ENCODE data around the gene CARS1. TPM values are rescaled to one million over a fixed set of nuclear protein-coding genes. Genes with fewer than 3 reads are reported as not detected.

Gene CARS1
- total RNA-seq, 6 donors from 2014 or later = 28.9 to 54.1 (median 43.0) TPM

DNA sequence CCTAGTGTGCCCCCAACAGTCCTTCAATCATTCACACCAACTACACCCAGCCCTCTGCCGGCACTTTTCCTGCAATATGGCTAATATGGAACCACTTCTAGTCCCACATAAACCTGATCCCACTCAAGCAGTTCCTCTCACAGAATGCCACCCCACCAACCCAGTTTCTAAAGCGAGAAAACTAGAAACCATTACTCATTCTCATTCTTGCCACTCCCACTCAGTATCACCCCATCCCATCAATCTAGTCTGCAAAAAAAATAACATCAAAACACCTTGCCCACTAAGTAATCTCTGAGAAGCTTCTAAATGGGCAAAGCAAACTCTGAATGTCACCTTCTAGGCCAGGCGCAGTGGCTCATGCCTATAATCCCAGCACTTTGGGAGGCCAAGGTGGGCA, 83.0 kb downstream of the CARS1 start:
- no peak overlapping the region for H3K27ac ChIP-seq
- no peak for ATAC-seq (ENCODE audit: low FRiP score in 2 of 2)
- H3K4me1 ChIP-seq = no peaks in the 10 kb centered on the region
- no peaks in the 10 kb centered on the region for H3K27me3 ChIP-seq
- H3K4me3 ChIP-seq = no peak overlapping the region
- TF ChIP-seq POLR2A (IDR thresholded peaks at IDR 0.05) = no peak
- peaks cover 28 to 99% (median 85%) of the 10 kb centered on the region in 4 donors for H3K36me3 ChIP-seq
- H3K9me3 ChIP-seq = no peaks in the 10 kb centered on the region
- 95 to 96% methylated on average over 3 of the region's 3 CpGs for WGBS, 2 donors
- DNase-seq = no peak

DNA sequence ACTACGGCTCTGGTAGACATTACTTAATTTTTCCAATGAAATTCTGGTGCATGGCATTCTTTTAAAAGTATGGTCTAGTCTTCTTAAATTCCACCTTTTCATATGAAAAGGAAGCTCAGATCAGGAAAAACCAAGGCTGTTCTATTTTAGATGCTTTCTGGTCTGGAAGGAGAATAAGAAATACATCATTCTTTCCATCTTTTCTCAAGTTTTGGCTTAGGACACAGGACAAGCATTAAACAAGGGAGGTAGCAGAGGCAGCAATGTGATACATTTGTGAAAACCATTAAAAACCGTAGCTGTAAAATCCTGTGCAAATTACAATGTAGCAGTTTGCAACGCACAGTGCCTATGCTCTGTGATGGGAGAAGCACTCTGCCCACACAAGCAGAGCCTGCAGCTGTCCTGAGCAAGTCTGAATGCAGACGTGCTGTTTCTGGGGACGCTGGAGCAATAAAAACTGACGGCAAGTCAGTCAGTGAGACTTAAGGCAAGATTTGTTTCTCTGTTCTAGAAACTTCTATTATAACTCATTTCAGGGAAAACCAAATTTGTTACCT, 88.8 kb downstream of the CARS1 start:
- H3K4me1 ChIP-seq = no peaks in the 10 kb centered on the region
- TF ChIP-seq POLR2A (IDR thresholded peaks at IDR 0.05) = no peak
- TF ChIP-seq POLR2AphosphoS5 (IDR thresholded peaks at IDR 0.05) = no peak
- no peak for TF ChIP-seq CTCF (IDR thresholded peaks at IDR 0.05)
- no peak for TF ChIP-seq EP300 (IDR thresholded peaks at IDR 0.05)
- H3K27me3 ChIP-seq = no peaks in the 10 kb centered on the region
- no peak for ATAC-seq (ENCODE audit: low FRiP score in 2 of 2)
- H3K27ac ChIP-seq = no peak overlapping the region
- H3K36me3 ChIP-seq = peaks cover 60 to 100% (median 90%) of the 10 kb centered on the region in 4 donors
- no peak overlapping the region for H3K4me3 ChIP-seq
- 79 to 88% methylated on average over 6 of the region's 6 CpGs for WGBS, 2 donors
- DNase-seq = no peak
- no peaks in the 10 kb centered on the region for H3K9me3 ChIP-seq

DNA sequence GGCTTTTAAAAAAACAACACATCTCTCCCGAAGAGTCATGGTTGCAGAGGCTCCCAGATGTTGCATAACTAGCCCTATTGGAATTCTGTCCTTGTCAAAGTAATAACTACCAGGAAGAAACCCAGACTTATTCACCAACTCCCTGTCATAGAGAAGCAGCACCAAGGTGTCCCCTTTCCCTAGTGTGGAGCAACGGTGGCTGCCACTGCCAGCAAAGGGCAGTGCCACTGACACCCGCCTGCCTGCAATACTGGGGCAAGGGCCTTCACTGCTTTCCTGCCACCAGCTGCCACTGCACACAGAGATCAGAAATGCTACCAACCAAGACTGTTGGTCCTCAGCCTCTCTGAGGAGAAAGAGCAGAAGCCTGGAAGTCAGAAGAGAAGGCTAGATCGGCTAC, 92.4 kb downstream of the CARS1 start:
- peaks cover 48 to 97% (median 74%) of the 10 kb centered on the region in 4 donors for H3K36me3 ChIP-seq
- WGBS, 2 donors = 93 to 94% methylated on average over 4 of the region's 4 CpGs
- DNase-seq = no peak
- no peaks in the 10 kb centered on the region for H3K4me1 ChIP-seq
- H3K9me3 ChIP-seq = no peaks in the 10 kb centered on the region
- no peak overlapping the region for H3K27ac ChIP-seq
- no peak overlapping the region for H3K4me3 ChIP-seq
- H3K27me3 ChIP-seq = no peaks in the 10 kb centered on the region
- ATAC-seq (ENCODE audit: low FRiP score in 2 of 2) = no peak
- TF ChIP-seq CTCF (IDR thresholded peaks at IDR 0.05) (no peak), EP300 (IDR thresholded peaks at IDR 0.05) (no peak), POLR2AphosphoS5 (IDR thresholded peaks at IDR 0.05) (no peak), POLR2A (IDR thresholded peaks at IDR 0.05) (no peak)

DNA sequence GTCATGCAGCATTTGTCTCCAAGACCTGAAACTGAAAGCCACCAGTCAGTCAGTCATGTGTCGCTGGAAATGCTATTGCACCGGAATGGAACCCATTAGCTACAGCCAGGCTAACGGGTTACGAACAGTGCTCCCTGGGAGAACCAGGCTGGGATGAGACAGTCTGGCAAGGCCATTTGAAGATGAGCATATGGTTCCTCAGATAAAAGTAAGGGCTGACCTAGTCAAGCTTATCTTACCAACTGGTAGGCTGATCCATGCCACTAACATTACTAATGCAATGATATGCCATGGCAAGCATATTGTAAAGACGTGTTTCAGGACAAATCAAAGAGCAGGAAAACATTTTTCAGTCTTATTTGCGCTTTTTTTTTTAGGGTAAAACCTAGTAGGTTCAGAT, 93.5 kb downstream of the CARS1 start:
- H3K36me3 ChIP-seq = peaks cover 40 to 97% (median 72%) of the 10 kb centered on the region in 4 donors
- H3K27me3 ChIP-seq = no peaks in the 10 kb centered on the region
- H3K27ac ChIP-seq = no peak overlapping the region
- WGBS, 2 donors = 96 to 99% methylated on average over 6 of the region's 6 CpGs
- DNase-seq (no peak), ATAC-seq (ENCODE audit: low FRiP score in 2 of 2) (no peak)
- H3K4me3 ChIP-seq = no peak overlapping the region
- TF ChIP-seq EP300 (IDR thresholded peaks at IDR 0.05) (no peak), POLR2AphosphoS5 (IDR thresholded peaks at IDR 0.05) (no peak), POLR2A (IDR thresholded peaks at IDR 0.05) (no peak)
- H3K9me3 ChIP-seq = no peaks in the 10 kb centered on the region
- H3K4me1 ChIP-seq = no peaks in the 10 kb centered on the region

- Histone ChIP-seq H3K9me3 (no peaks in the 10 kb centered on the region), H3K27me3 (no peaks in the 10 kb centered on the region), H3K4me1 (no peaks in the 10 kb centered on the region), H3K4me3 (no peak overlapping the region), H3K36me3 (peaks cover 37 to 97% (median 72%) of the 10 kb centered on the region in 4 donors), H3K27ac (no peak overlapping the region)
- WGBS, 2 donors = 83 to 88% methylated on average over 7 of the region's 7 CpGs
- DNase-seq (no peak), ATAC-seq (ENCODE audit: low FRiP score in 2 of 2) (no peak)
- TF ChIP-seq CTCF (IDR thresholded peaks at IDR 0.05) (no peak), POLR2A (IDR thresholded peaks at IDR 0.05) (no peak), EP300 (IDR thresholded peaks at IDR 0.05) (no peak), POLR2AphosphoS5 (IDR thresholded peaks at IDR 0.05) (no peak)
These were observed 94.0 kb downstream of the CARS1 start for GRCh38 chr11:2963112-2963754.

DNA sequence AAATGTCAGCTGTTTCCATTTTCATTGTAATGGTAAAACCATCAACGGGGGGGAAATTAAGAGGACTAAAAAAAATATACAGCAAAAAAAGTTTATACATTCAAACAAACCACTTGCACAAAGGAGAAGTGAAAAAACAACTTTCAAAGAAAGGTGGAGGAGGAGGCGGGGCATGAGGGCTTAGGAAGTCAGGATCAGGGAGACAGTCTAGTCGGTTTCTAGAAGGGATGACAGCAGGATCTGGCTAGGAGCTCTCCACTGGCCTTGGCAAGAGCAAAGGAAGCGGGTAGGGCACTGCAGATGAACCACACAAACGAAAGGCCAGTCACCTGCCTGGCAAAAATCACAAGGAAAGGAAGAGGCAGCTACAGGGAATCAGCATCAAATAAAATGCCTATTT, 96.1 kb downstream of the CARS1 start:
- ATAC-seq (ENCODE audit: low FRiP score in 2 of 2) = no peak
- WGBS, 2 donors = 78 to 79% methylated on average over 5 of the region's 5 CpGs
- TF ChIP-seq CTCF (IDR thresholded peaks at IDR 0.05) = no peak
- no peak for TF ChIP-seq POLR2A (IDR thresholded peaks at IDR 0.05)
- no peak for TF ChIP-seq EP300 (IDR thresholded peaks at IDR 0.05)
- TF ChIP-seq POLR2AphosphoS5 (IDR thresholded peaks at IDR 0.05) = no peak

More for the DNA sequence above, 96.1 kb downstream of the CARS1 start:
- no peaks in the 10 kb centered on the region for H3K9me3 ChIP-seq
- H3K4me3 ChIP-seq = no peak overlapping the region
- no peak for DNase-seq
- no peaks in the 10 kb centered on the region for H3K4me1 ChIP-seq
- H3K27ac ChIP-seq = no peak overlapping the region
- no peaks in the 10 kb centered on the region for H3K27me3 ChIP-seq
- H3K36me3 ChIP-seq = peaks cover 32 to 97% (median 71%) of the 10 kb centered on the region in 4 donors
